Right lobe of liver (tissue), 4 donors: Measurements from ENCODE around the gene AVPR1A.

ENCODE experiments used
- CTCF ChIP-seq, 4 donors: fragments of 200-600 bp in 3 of 4; fragments of 450-650 bp in 1 of 4; IDR thresholded peaks; one replicate each; pipeline versions ENCODE4 v1.5.1 to v1.8.0; 2016 to 2022; ENCODE audit warnings: antibody characterized with exemption in 4 of 4, mild to moderate bottlenecking in 2 of 4
- POLR2A ChIP-seq: fragments of 450-650 bp; IDR thresholded peaks from one replicate; pipeline ENCODE4 v1.6.1; 2017; ENCODE audit warnings: antibody characterized with exemption, mild to moderate bottlenecking
- donor health status: DM: no; HTN: no; CAD: no.
- donor health status: DM: no; HTN: no; CAD: no.
- donor health status: DM: no; HTN: yes; CAD: no.

- TF ChIP-seq CTCF (IDR thresholded peaks at IDR 0.05) (no peak), POLR2A (no peak)
Measured at GRCh38 chr12:63155375-63155774, 4.4 kb upstream of the AVPR1A start.
